IPS DF 6.9 (cell line): Measurements from ENCODE around the gene PRM3.

ENCODE experiments used
- DNase-seq: peaks from one replicate; pipeline ENCODE4 v3.0.0-alpha.2; 2013; ENCODE audit warnings: low read depth, low spot score
- H3K27ac ChIP-seq: one replicate; pipeline ENCODE4 v1.5.1; 2013; ENCODE audit warnings: low read length, control low read depth
- H3K27me3 ChIP-seq: 2 replicates; pipeline ENCODE4 v1.6.1; 2013; ENCODE audit warnings: mild to moderate bottlenecking, low read length; ENCODE audit not compliant: control insufficient read depth, insufficient read depth
- H3K36me3 ChIP-seq: 2 replicates; pipeline ENCODE4 v1.6.1; 2013; ENCODE audit warnings: low read length; ENCODE audit not compliant: control insufficient read depth, insufficient read depth
- H3K4me1 ChIP-seq: 2 replicates; pipeline ENCODE4 v1.6.1; 2013; ENCODE audit warnings: low read length; ENCODE audit not compliant: control insufficient read depth, insufficient read depth
- H3K4me3 ChIP-seq: 2 replicates; pipeline ENCODE4 v1.5.1; 2013; ENCODE audit warnings: mild to moderate bottlenecking, low read length
- H3K9me3 ChIP-seq: 2 replicates; pipeline ENCODE4 v1.6.1; 2013; ENCODE audit warnings: low read length, inconsistent platforms; ENCODE audit not compliant: control insufficient read depth, insufficient read depth
- WGBS: extraction: QIAGEN DNeasy Blood & Tissue Kit; methylation state at CpG from one replicate; pipeline ENCODE4 v1.1.7; 2013; ENCODE audit warnings: mixed read lengths, missing lambda C conversion rate; ENCODE audit not compliant: insufficient read length, insufficient coverage; 5-methylcytosine and 5-hydroxymethylcytosine counted together

PRM3 gene

DNA sequence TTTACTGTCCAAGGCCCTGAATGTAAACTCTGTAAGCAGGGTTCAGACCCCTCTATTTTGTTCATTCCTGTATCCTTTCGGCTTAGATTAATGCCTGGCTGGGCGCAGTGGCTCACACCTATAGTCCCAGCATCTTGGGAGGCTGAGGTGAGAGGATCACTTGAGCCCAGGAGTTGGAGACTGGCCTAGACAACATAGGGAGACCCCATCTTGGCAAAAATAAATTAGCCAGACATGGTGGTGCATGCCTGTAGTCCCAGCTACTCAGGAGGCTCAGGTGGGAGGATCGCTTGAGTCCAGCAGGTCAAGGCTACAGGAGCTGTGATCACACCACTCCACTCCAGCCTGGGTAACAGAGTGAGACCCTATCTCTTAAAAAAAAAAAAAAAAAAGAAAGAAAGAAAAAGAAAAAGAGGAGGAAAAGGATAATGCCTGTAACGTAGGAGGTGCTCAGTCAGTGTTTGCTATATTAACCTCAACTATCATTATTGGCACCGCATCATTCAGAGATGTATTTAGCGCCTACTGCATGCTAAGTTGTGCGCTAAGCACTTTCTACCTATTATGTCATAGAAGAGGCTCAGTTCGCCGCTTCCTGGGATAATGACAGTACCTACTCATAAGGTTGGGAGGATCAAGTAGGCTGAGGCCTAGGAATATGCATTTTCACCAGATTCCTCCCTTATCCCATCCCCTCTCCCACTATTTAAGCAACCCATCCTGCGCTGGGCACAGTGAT, 22.5 kb downstream of the PRM3 start:
- Histone ChIP-seq H3K27me3 (no peaks in the 10 kb centered on the region), H3K4me1 (0 out of 2 replicates have a peak, but pooled peaks cover 1% of the 10 kb centered on the region), H3K9me3 (no peaks in the 10 kb centered on the region), H3K4me3 (no peak overlapping the region), H3K27ac (no peak overlapping the region), H3K36me3 (peaks cover 8% of the 10 kb centered on the region; the same call in 1 of the 2 replicates)
- DNase-seq: no peak
- no CpG with 5 or more reads among the region's 10 CpGs for WGBS

DNA sequence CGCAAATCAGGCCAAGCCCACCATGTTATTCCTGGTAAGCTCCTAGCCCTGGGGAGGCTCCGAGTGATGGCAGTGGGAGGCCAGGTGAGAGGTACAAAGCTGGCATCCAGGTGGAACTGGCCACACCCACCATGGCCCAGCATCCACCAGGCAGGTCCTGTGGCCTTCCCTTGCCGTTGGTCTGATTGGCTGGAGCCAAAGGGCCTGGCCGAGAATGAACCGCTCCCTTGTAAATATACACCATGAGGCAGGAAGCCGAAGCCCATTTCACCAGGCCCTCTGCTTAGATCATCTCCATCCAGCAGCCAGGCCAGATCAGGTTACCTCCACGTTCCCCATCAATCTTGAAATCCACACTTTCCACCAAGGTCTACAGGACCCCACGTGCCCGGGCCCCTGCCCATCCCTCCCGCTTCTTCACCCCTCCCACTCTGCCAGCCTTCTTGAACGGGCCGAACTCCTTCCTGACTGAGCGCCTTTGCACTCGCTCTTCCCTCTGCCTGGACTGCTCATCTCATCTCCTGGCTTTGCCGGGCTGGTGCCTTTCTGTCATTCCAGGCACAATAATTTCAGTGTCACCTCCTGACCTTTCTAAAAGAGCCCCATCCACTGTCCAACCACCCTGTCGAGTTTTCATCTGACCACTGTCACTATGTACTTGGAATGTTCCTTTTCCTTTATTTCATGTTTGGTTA, 23.2 kb downstream of the PRM3 start:
- H3K27ac ChIP-seq: no peak overlapping the region
- DNase-seq: no peak
- no CpG with 5 or more reads among the region's 16 CpGs for WGBS
- H3K4me1 ChIP-seq: 0 out of 2 replicates have a peak, but pooled peaks cover 1% of the 10 kb centered on the region
- no peak overlapping the region for H3K4me3 ChIP-seq
- no peaks in the 10 kb centered on the region for H3K9me3 ChIP-seq
- no peaks in the 10 kb centered on the region for H3K27me3 ChIP-seq
- peaks cover 8% of the 10 kb centered on the region; the same call in 1 of the 2 replicates for H3K36me3 ChIP-seq

DNA sequence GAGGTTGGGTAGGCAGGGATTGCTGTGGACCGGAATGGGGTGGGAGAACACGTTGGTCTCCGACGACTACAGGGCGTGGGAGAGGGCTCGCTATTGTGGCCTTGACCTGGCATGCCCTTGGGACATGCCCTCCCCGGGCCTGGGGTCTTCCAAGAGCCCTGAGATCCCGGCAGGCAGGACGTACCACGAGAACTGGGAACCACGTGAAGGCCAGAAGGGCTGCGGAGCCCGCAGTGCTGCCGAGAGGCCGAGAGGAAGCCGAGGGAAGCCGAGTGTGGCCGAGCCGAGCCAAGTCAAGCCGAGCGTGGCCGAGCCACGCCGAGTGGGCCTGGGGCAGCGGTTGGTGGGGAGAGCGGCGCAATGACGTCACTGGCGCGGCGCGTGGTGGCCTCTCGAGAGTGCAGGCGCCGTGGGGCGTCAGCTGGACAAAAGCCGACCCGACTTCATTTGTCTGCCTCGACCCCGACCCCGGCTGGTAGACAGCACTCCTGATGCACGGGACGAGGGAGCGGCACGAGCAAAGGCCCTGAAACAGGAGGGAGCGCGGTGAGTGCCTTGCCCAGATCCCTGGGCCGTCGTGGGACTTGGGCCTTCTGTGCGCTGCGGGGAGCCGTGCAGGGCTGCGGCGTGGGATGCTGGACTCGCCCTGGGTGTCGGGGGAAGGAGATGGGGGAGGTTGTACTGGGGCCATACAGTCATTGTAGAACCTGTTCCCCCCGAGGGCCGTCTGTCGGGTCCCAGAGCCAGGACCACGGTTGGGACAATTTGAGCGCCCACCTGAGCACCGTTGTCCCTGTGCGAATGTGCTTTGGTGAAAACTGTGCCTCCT, 24.0 kb downstream of the PRM3 start:
- Histone ChIP-seq H3K36me3 (peaks cover 2% of the 10 kb centered on the region; the same call in 1 of the 2 replicates), H3K4me3 (no peak overlapping the region), H3K9me3 (no peaks in the 10 kb centered on the region), H3K27ac (no peak overlapping the region), H3K4me1 (0 out of 2 replicates have a peak, but pooled peaks cover 1% of the 10 kb centered on the region), H3K27me3 (no peaks in the 10 kb centered on the region)
- WGBS: no CpG with 5 or more reads among the region's 63 CpGs
- no peak for DNase-seq

GRCh38 chr16:11248133-11248532, 25.3 kb downstream of the PRM3 start:
- no peaks in the 10 kb centered on the region for H3K9me3 ChIP-seq
- no peak for DNase-seq
- WGBS: no CpG with 5 or more reads among the region's 8 CpGs
- no peaks in the 10 kb centered on the region for H3K27me3 ChIP-seq
- H3K27ac ChIP-seq: no peak overlapping the region
- no peak overlapping the region for H3K4me3 ChIP-seq
- H3K36me3 ChIP-seq: no peaks in the 10 kb centered on the region; the same call in 1 of the 2 replicates
- 0 out of 2 replicates have a peak, but pooled peaks cover 1% of the 10 kb centered on the region for H3K4me1 ChIP-seq

GRCh38 chr16:11245988-11246387, 27.4 kb downstream of the PRM3 start:
- Histone ChIP-seq H3K27me3 (no peaks in the 10 kb centered on the region), H3K36me3 (no peaks in the 10 kb centered on the region; the same call in 1 of the 2 replicates), H3K4me3 (no peak overlapping the region), H3K9me3 (no peaks in the 10 kb centered on the region), H3K4me1 (no peaks in the 10 kb centered on the region), H3K27ac (no peak overlapping the region)
- DNase-seq: no peak

GRCh38 chr16:11245222-11245737, 28.1 kb downstream of the PRM3 start:
- WGBS: no CpG with 5 or more reads among the region's 5 CpGs
- DNase-seq: no peak
- no peak overlapping the region for H3K27ac ChIP-seq

GRCh38 chr16:11242658-11243057, 30.8 kb downstream of the PRM3 start:
- no CpG with 5 or more reads among the region's 12 CpGs for WGBS
- no peak overlapping the region for H3K27ac ChIP-seq
- H3K36me3 ChIP-seq: no peaks in the 10 kb centered on the region
- no peaks in the 10 kb centered on the region for H3K9me3 ChIP-seq
- no peaks in the 10 kb centered on the region for H3K27me3 ChIP-seq
- no peak overlapping the region for H3K4me3 ChIP-seq
- no peak for DNase-seq
- H3K4me1 ChIP-seq: no peaks in the 10 kb centered on the region

More at GRCh38 chr16:11245222-11245737, 28.1 kb downstream of the PRM3 start:
- no peaks in the 10 kb centered on the region; the same call in 1 of the 2 replicates for H3K36me3 ChIP-seq
- H3K4me1 ChIP-seq: no peaks in the 10 kb centered on the region
- no peak overlapping the region for H3K4me3 ChIP-seq
- no peaks in the 10 kb centered on the region for H3K9me3 ChIP-seq
- H3K27me3 ChIP-seq: no peaks in the 10 kb centered on the region

DNA sequence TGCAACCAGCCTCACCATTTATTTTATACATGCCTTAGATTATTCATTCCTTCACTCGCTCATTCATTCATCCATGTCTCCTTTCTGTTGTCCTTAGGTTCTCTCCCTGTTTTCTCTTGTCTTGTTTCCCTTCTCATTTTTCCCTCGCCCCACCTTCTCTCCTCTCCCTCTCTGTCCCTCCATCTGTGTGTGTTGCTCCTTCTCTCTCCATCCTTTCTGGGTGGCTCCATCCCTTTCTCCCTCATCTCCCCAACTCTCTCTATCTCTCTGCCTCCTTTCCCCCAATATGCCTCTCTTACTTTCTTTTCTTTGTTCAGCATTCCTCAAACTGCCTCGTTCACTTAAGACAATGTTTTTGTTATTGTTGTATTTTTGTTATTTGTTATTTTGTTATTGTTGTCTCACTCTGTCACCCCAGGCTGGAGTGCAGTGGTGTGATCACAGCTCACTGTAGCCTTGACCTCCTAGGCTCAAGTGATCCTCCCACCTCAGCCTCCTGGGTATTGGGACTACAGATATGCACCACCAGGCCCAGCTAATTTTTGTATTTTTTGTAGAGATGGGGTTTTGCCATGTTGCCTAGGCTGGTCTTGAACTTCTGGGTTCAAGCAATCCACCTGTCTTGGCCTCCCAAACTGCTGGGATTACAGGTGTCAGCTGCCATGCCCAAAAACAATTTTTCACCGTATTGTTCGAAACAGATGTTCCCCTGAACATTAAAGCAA, 31.8 kb downstream of the PRM3 start:
- H3K4me3 ChIP-seq: no peak overlapping the region

DNA sequence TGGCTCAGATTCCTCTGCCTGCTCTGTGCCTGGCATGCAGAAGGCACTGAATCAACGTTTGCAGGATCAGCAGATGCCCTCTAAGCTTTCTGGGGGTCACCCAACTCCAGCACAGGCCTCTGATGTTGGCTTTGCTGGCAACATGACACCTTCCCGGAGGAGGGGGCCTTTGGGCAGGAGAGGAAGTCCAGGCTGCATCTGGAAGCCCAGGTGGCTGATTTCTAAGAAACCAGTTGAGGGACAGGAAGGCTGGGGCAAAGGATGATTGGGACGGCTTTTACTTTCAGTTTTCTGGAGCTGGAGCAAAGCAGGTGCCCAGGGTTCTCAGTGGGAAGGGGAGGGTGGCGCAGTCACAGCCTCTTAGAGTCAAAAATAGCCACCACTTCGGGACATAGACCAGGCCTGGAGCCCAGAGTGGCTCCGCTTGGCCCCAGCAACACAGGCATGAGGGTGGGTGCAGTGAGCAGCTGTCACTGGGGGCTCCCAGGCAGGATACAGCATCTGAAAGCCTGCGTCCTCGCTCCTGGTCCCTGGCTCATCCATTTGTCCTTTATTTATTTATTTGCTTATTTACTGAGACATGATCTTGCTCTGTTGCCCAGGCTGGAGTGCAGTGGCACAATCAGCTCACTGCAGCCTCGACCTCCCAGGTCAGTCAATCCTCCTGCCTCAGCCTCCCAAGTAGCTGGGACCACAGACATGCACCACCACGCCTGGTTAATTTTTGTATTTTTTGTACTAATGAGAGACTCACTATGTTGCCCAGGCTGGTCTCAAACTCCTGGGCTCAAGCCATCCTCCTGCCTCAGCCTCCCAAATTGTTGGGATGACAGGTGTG, 32.6 kb downstream of the PRM3 start:
- Histone ChIP-seq H3K27me3 (no peaks in the 10 kb centered on the region), H3K36me3 (no peaks in the 10 kb centered on the region), H3K4me3 (no peak overlapping the region), H3K4me1 (no peaks in the 10 kb centered on the region), H3K27ac (no peak overlapping the region), H3K9me3 (no peaks in the 10 kb centered on the region)
- DNase-seq: no peak
- no CpG with 5 or more reads among the region's 10 CpGs for WGBS

More for the DNA sequence above, 31.8 kb downstream of the PRM3 start:
- H3K27me3 ChIP-seq: no peaks in the 10 kb centered on the region
- no peak overlapping the region for H3K27ac ChIP-seq
- no peaks in the 10 kb centered on the region for H3K9me3 ChIP-seq
- DNase-seq: no peak
- H3K4me1 ChIP-seq: no peaks in the 10 kb centered on the region
- WGBS: no CpG with 5 or more reads among the region's 5 CpGs
- H3K36me3 ChIP-seq: no peaks in the 10 kb centered on the region
